Activated CD8-positive, alpha-beta T cell treated with anti-CD3 and anti-CD28 coated beads for 36 hours (primary cell): ENCODE measurements around the gene LYL1. TPM values are rescaled to one million over a fixed set of nuclear protein-coding genes. Genes with fewer than 3 reads are reported as not detected.

Source experiments
- ATAC-seq: fragments of 200-7000 bp; cut with Tn5 transposase; one replicate; pipeline ENCODE4 v1.10.0; 2021; ENCODE audit warnings: mild to moderate bottlenecking, moderate library complexity
- CTCF ChIA-PET: fragments of 350-600 bp; sonication (Branson Sonifier 250); formaldehyde crosslinking; loops from one replicate; lab custom pipeline; 2021; ENCODE audit warnings: antibody characterized with exemption; lab: Charles Lee
- POLR2A ChIA-PET: fragments of 350-600 bp; sonication (Branson Sonifier 250); formaldehyde crosslinking; loops from one replicate; lab custom pipeline; 2021; ENCODE audit warnings: antibody characterized with exemption; lab: Charles Lee
- DNase-seq: peaks from one replicate; pipeline ENCODE4 v3.0.0-alpha.2; 2020
- H3K27ac Mint-ChIP-seq: one replicate; pipeline ENCODE4 v1.8.0; 2021; ENCODE audit warnings: mild to moderate bottlenecking, mixed read lengths
- H3K27me3 Mint-ChIP-seq: one replicate; pipeline ENCODE4 v1.8.0; 2021; ENCODE audit warnings: mixed read lengths
- H3K36me3 Mint-ChIP-seq: one replicate; pipeline ENCODE4 v1.8.0; 2021; ENCODE audit warnings: low read depth, mixed read lengths
- H3K4me1 Mint-ChIP-seq: one replicate; pipeline ENCODE4 v1.8.0; 2021; ENCODE audit warnings: low read depth, mixed read lengths
- H3K4me3 Mint-ChIP-seq: one replicate; pipeline ENCODE4 v1.8.0; 2021; ENCODE audit warnings: mild to moderate bottlenecking, moderate library complexity, mixed read lengths
- H3K9me3 Mint-ChIP-seq: one replicate; pipeline ENCODE4 v1.8.0; 2021; ENCODE audit warnings: mixed read lengths
- intact Hi-C: fragments of 100-400 bp; cut with micrococcal nuclease; formaldehyde crosslinking; loops from one replicate; pipeline ENCODE4 v1.10.0; 2022
- total RNA-seq, 2 experiments: library from RNA; stranded (reverse); gene quantifications; one replicate each; pipeline ENCODE4 v1.2.3, GENCODE V29; 2021
- TF ChIP-seq, protein P1 (sequence below): fragments of 200-600 bp; IDR thresholded peaks from one replicate; pipeline ENCODE4 v1.8.0; 2022; ENCODE audit warnings: antibody characterized with exemption, mild to moderate bottlenecking

LYL1 gene
- total RNA-seq, 2 experiments from 2014 or later, result 3.9 to 4.8 TPM

- Mint-ChIP-seq H3K36me3 (peaks cover 15% of the 10 kb centered on the region), H3K27ac (no peak overlapping the region), H3K27me3 (no peaks in the 10 kb centered on the region), H3K9me3 (no peaks in the 10 kb centered on the region), H3K4me3 (no peak overlapping the region), H3K4me1 (peaks cover 42% of the 10 kb centered on the region)
- CTCF ChIA-PET, result no interaction called here
- POLR2A ChIA-PET, result interaction anchor here (0.8 to 6.6 kb wide), 2 partner anchors 11 to 23 kb away, joined by 3 to 63 read pairs; partner anchors contain the start of genes NACC1 and TRMT1
- intact Hi-C loops, result no loop called here
- DNase-seq (no peak), ATAC-seq (no peak)
- TF ChIP-seq, protein P1, sequence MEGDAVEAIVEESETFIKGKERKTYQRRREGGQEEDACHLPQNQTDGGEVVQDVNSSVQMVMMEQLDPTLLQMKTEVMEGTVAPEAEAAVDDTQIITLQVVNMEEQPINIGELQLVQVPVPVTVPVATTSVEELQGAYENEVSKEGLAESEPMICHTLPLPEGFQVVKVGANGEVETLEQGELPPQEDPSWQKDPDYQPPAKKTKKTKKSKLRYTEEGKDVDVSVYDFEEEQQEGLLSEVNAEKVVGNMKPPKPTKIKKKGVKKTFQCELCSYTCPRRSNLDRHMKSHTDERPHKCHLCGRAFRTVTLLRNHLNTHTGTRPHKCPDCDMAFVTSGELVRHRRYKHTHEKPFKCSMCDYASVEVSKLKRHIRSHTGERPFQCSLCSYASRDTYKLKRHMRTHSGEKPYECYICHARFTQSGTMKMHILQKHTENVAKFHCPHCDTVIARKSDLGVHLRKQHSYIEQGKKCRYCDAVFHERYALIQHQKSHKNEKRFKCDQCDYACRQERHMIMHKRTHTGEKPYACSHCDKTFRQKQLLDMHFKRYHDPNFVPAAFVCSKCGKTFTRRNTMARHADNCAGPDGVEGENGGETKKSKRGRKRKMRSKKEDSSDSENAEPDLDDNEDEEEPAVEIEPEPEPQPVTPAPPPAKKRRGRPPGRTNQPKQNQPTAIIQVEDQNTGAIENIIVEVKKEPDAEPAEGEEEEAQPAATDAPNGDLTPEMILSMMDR, result no peak
Observed at GRCh38 chr19:13129384-13129783, 26.7 kb upstream of the LYL1 start.

DNA sequence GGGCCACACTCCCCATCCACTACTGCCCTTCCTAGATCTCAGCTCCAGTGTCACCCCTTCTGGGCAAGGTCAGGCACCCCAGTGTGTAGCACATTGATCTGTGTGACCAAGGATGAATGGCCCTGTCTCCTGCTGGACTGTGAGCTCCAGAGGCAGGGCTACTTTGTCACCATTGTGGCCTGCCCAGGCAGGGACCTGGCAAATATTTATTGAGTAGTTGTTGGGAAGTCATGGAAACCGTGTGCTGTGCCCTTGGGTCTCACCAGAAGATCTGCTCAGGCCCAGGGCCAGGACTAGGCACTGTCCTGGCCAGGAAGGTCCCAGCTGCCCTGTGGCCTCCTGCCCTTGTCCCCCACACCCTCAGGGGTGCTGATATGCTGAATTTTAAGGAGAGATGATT, 25.9 kb upstream of the LYL1 start:
- Mint-ChIP-seq H3K27ac (peak overlapping the region; percentile 12), H3K4me1 (peaks cover 40% of the 10 kb centered on the region), H3K27me3 (no peaks in the 10 kb centered on the region), H3K9me3 (no peaks in the 10 kb centered on the region), H3K4me3 (no peak overlapping the region), H3K36me3 (peaks cover 12% of the 10 kb centered on the region)
- ChIA-PET CTCF (interaction anchor here (0.6 to 1.3 kb wide), 2 partner anchors 163 to 1557 kb away, joined by 3 to 4 read pairs; no protein-coding TSS in a partner anchor), POLR2A (interaction anchor here (0.8 to 6.6 kb wide), 2 partner anchors 10 to 23 kb away, joined by 3 to 63 read pairs; partner anchors contain the start of genes NACC1 and TRMT1)
- ATAC-seq (no peak), DNase-seq (no peak)
- TF ChIP-seq, protein P1, result no peak
- intact Hi-C loops, result no loop called here

DNA sequence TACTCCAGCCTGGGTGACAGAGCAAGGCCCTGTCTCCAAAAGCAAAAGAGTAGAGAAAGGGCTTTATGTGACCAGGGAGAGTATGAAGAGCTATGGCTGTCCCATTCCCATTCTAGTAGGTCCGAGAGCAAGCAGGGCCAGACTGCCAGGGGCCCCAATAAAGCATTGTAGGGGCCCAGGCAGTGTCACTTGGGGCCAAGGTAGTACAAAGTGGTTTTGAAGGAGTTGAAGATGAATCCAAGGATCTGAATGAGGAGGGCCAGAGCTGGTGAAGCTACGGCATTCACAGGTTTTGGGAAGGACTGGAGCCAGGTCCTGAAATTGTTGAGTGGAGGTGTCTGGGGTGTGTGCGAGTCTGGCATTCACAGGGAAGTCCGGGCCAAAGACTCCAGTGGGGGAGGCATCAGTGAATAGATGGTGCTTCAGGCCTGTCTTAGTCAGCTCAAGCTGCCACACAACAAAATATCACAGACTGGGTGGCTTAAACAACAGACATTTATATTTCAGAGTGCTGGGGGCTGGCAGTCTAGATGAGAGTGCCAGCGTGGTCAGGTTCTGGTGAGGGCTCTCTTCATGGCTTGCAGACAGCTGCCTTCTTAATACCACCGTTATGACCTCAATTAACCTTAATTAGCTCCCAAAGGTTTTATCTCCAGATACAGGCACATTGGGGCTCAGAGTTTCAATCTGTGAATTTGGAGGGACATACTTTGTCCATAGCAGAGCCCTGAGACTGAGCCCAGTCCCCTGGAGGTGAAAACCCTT, 25.3 kb upstream of the LYL1 start:
- DNase-seq, result no peak
- Mint-ChIP-seq H3K27me3 (no peaks in the 10 kb centered on the region), H3K9me3 (no peaks in the 10 kb centered on the region), H3K36me3 (peaks cover 12% of the 10 kb centered on the region), H3K27ac (peak overlapping the region; percentile 12), H3K4me1 (peaks cover 40% of the 10 kb centered on the region), H3K4me3 (no peak overlapping the region)
- POLR2A ChIA-PET, result interaction anchor here (6.6 kb wide), 1 partner anchor 9 kb away, joined by 63 read pairs; the partner anchor contains the start of genes NACC1 and TRMT1
- intact Hi-C loops, result no loop called here
- TF ChIP-seq, protein P1, result no peak
- CTCF ChIA-PET, result interaction anchor here (0.8 to 1.5 kb wide), 3 partner anchors 67 to 163 kb away, joined by 3 to 4 read pairs (median 4); no protein-coding TSS in a partner anchor
- ATAC-seq, result no peak

DNA sequence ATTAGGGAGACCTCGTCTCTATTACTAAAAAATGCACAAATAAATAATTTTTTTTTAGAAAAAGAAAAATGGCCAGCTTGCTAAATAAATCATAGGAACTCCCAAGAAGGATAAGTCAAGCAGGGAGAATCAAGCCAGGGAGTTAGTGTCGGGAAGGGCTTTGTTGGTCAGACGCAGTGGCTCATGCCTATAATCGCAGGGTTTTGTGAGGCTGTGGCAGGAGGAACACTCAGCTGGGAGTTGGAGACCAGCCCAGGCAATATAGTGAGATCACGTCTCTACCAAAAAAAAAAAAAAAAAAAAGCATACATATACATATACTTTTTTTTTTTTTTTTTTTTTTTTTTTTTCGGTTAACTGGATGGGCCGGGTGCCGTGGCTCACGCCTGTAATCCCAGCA, 24.4 kb upstream of the LYL1 start:
- TF ChIP-seq, protein P1, result no peak

More for the DNA sequence above, 24.4 kb upstream of the LYL1 start:
- Mint-ChIP-seq H3K27me3 (no peaks in the 10 kb centered on the region), H3K36me3 (peaks cover 9% of the 10 kb centered on the region), H3K27ac (no peak overlapping the region), H3K4me3 (no peak overlapping the region), H3K9me3 (no peaks in the 10 kb centered on the region), H3K4me1 (peaks cover 38% of the 10 kb centered on the region)
- no peak for ATAC-seq
- no peak for DNase-seq
- CTCF ChIA-PET, result interaction anchor here (1.5 kb wide), 1 partner anchor 66 kb away, joined by 4 read pairs; no protein-coding TSS in a partner anchor
- POLR2A ChIA-PET, result interaction anchor here (1.2 to 6.6 kb wide), 2 partner anchors 8 to 15 kb away, joined by 3 to 63 read pairs; partner anchors contain the start of genes NACC1 and TRMT1
- intact Hi-C loops, result no loop called here
